Upper lobe of left lung (tissue), 4 donors: ENCODE results near the gene RPL38.

Source experiments
- POLR2A ChIP-seq, 4 donors: fragments of 450-650 bp; IDR thresholded peaks; one replicate each; pipeline ENCODE4 v1.5.1; 2016 to 2017; ENCODE audit warnings: antibody characterized with exemption in 4 of 4, mild to moderate bottlenecking in 2 of 4
- POLR2AphosphoS5 ChIP-seq, 2 donors: sonication (generic); formaldehyde crosslinking; IDR thresholded peaks; one replicate each; pipeline ENCODE4 v1.5.1; 2017; ENCODE audit warnings: antibody characterized with exemption in 2 of 2
- TF ChIP-seq, protein P1 (sequence below), 6 experiments: fragments of 450-650 bp in 4 of 6; fragments of 200-600 bp in 2 of 6; sonication (generic) in 2 of 6; IDR thresholded peaks; one replicate each; pipeline ENCODE4 v1.5.1; 2016 to 2019; ENCODE audit warnings: antibody characterized with exemption in 6 of 6

DNA sequence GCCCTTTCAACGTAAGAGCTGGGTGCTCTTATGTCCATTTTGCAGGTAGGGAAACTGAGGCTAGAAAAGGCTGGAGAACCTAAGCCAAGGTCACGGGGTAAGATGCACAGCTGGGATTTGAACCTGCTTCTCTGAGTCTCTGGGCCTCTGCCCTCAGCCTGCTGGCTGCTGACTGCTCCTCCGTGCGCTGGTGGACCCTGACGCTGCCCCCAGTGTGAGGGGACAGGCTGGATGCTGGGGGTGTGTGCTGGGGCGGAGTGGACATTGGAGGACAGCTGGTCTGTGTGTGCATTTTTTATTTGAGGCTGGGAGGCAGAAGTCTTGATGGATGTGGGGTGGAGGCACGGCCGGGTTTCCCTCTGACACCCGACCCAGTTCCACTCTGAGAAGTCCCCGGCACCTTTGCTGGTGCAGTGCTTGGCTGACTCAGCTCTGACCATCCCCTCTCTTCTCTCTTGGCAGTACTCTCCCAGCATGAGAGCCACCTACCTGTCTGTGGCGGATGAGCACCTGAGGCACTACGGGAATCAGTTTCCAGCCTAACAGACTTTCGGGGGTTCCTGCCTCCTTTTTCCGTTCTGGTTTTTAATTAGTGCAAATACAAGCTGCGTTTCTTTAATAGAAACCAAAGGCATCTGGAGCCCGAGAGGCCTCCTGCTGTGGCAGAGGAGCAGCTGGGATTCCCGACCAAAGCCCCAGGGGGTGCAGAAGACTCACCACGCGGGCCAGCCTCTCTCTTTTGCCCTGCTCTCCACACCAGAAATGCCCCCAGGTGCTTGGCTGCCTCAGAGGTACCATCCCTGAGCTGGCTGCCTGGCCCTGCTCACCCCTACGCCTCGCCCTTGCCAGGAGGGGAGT, 56.4 kb downstream of the RPL38 start:
- TF ChIP-seq POLR2A (IDR thresholded peaks at IDR 0.05) (no peak), POLR2AphosphoS5 (IDR thresholded peaks at IDR 0.05) (no peak)
- TF ChIP-seq, protein P1, sequence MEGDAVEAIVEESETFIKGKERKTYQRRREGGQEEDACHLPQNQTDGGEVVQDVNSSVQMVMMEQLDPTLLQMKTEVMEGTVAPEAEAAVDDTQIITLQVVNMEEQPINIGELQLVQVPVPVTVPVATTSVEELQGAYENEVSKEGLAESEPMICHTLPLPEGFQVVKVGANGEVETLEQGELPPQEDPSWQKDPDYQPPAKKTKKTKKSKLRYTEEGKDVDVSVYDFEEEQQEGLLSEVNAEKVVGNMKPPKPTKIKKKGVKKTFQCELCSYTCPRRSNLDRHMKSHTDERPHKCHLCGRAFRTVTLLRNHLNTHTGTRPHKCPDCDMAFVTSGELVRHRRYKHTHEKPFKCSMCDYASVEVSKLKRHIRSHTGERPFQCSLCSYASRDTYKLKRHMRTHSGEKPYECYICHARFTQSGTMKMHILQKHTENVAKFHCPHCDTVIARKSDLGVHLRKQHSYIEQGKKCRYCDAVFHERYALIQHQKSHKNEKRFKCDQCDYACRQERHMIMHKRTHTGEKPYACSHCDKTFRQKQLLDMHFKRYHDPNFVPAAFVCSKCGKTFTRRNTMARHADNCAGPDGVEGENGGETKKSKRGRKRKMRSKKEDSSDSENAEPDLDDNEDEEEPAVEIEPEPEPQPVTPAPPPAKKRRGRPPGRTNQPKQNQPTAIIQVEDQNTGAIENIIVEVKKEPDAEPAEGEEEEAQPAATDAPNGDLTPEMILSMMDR (IDR thresholded peaks at IDR 0.05), result no peak
